Endothelial cell of umbilical vein (primary cell): ENCODE results near the gene BMPR2. TPM values are rescaled to one million over a fixed set of nuclear protein-coding genes. Genes with fewer than 3 reads are reported as not detected.

ENCODE experiments used
- BruUV-seq: library from RNA; stranded (reverse); fragments of 400-500 nt; replicated peaks from 2 replicates; lab custom pipeline; 2021; lab: Mats Ljungman, UMichigan
- CTCF ChIA-PET: fragments of 300-600, 350-600 bp; sonication (Branson Sonifier 250); formaldehyde crosslinking; loops from one replicate; lab custom pipeline; 2021; ENCODE audit warnings: antibody characterized with exemption, inconsistent platforms; lab: Charles Lee
- POLR2A ChIA-PET: fragments of 300-600, 350-600 bp; sonication (Branson Sonifier 250); formaldehyde crosslinking; loops from one replicate; lab custom pipeline; 2021; ENCODE audit warnings: antibody characterized with exemption, inconsistent platforms; lab: Charles Lee
- DNase-seq: peaks from one replicate; pipeline ENCODE4 v3.0.0-alpha.2; 2011; ENCODE audit warnings: low read depth, low spot score
- FAIRE-seq: peaks from 2 replicates; lab custom pipeline; 2011; peaks lifted over from hg19 to GRCh38; lab: Jason Lieb, UNC
- H2AFZ ChIP-seq: 2 replicates; pipeline ENCODE4 v1.6.0; 2012; ENCODE audit warnings: low read depth, low read length, control low read depth, inconsistent platforms
- H3K27ac ChIP-seq: 2 replicates; pipeline ENCODE4 v1.5.1; 2011; ENCODE audit warnings: low read depth, mild to moderate bottlenecking, control low read depth, low read length, moderate library complexity; ENCODE audit not compliant: insufficient read depth
- H3K27me3 ChIP-seq, 2 experiments: 2 replicates each; pipeline versions ENCODE4 v1.6.0 to v1.6.1; 2011; ENCODE audit warnings: low read length in 2 of 2, mixed read lengths in 1 of 2; ENCODE audit not compliant: control insufficient read depth in 2 of 2, insufficient read depth in 2 of 2
- H3K36me3 ChIP-seq, 2 experiments: 2 replicates in 1 of 2; 3 replicates in 1 of 2; pipeline ENCODE4 v1.5.1; 2011; ENCODE audit warnings: low read length in 2 of 2, mild to moderate bottlenecking in 1 of 2, moderate library complexity in 1 of 2; ENCODE audit not compliant: control insufficient read depth in 2 of 2, insufficient read depth in 2 of 2; ENCODE audit errors: extremely low read depth in 1 of 2
- H3K4me1 ChIP-seq: 3 replicates; pipeline ENCODE4 v1.5.1; 2011; ENCODE audit warnings: mild to moderate bottlenecking, low read length; ENCODE audit not compliant: control insufficient read depth, insufficient read depth; ENCODE audit errors: extremely low read depth
- H3K4me2 ChIP-seq: 2 replicates; pipeline ENCODE4 v1.6.1; 2011; ENCODE audit warnings: low read length, control low read depth, mixed read lengths; ENCODE audit not compliant: insufficient read depth
- H3K4me3 ChIP-seq, 3 experiments: fragments of 200-600 bp in 1 of 3; sonication (generic), shearing (Covaris generic) in 1 of 3; replicated peaks in 1 of 3; 2 replicates each; pipeline ENCODE4 v1.5.1; 2011 to 2016; ENCODE audit warnings: control low read depth in 3 of 3, low read length in 3 of 3, mild to moderate bottlenecking in 2 of 3, inconsistent platforms in 1 of 3, low read depth in 1 of 3, moderate library complexity in 1 of 3; ENCODE audit not compliant: insufficient read depth in 1 of 3
- H3K79me2 ChIP-seq: 2 replicates; pipeline ENCODE4 v1.6.0; 2012; ENCODE audit warnings: low read length, inconsistent platforms; ENCODE audit not compliant: control insufficient read depth, insufficient read depth
- H3K9ac ChIP-seq: replicated peaks from 2 replicates; pipeline ENCODE3; 2011; ENCODE audit warnings: low read length, control low read depth; ENCODE audit not compliant: insufficient read depth; ENCODE audit errors: extremely low read depth
- H3K9me1 ChIP-seq: replicated peaks from 3 replicates; pipeline ENCODE4 v1.6.0; 2011; ENCODE audit warnings: mild to moderate bottlenecking, low read length; ENCODE audit not compliant: control insufficient read depth, insufficient read depth; ENCODE audit errors: extremely low read depth
- H3K9me3 ChIP-seq: replicated peaks from 2 replicates; pipeline ENCODE4 v1.5.1; 2012; ENCODE audit warnings: low read length, inconsistent platforms; ENCODE audit not compliant: control insufficient read depth, insufficient read depth
- H4K20me1 ChIP-seq: replicated peaks from 2 replicates; pipeline ENCODE3; 2011; ENCODE audit warnings: mild to moderate bottlenecking, low read length; ENCODE audit not compliant: control insufficient read depth, insufficient read depth; ENCODE audit errors: extremely low read depth
- EZH2 ChIP-seq: IDR thresholded peaks from 2 replicates; pipeline ENCODE4 v1.6.1; 2012; ENCODE audit warnings: borderline replicate concordance, low read depth, mild to moderate bottlenecking, moderate library complexity, low read length, inconsistent platforms; ENCODE audit not compliant: severe bottlenecking
- FOS ChIP-seq: IDR thresholded peaks from 2 replicates; pipeline ENCODE4 v1.6.1; 2011; ENCODE audit warnings: mild to moderate bottlenecking, low read length, moderate library complexity, borderline replicate concordance; ENCODE audit not compliant: insufficient read depth
- GATA2 ChIP-seq: IDR thresholded peaks from 2 replicates; pipeline ENCODE4 v1.7.0; 2011; ENCODE audit warnings: low read depth, mild to moderate bottlenecking, moderate library complexity, mixed read lengths, low read length; ENCODE audit not compliant: insufficient read length, insufficient read depth
- JUN ChIP-seq: IDR thresholded peaks from 2 replicates; pipeline ENCODE4 v1.6.1; 2011; ENCODE audit warnings: borderline replicate concordance, low read depth; ENCODE audit not compliant: insufficient read length, insufficient read depth
- MAX ChIP-seq: IDR thresholded peaks from 2 replicates; pipeline ENCODE4 v1.6.1; 2011; ENCODE audit not compliant: insufficient read depth, insufficient read length
- MYC ChIP-seq: IDR thresholded peaks from one replicate; pipeline ENCODE4 v1.6.1; 2011; ENCODE audit warnings: mild to moderate bottlenecking, low read depth, low read length
- POLR2A ChIP-seq: IDR thresholded peaks from 2 replicates; pipeline ENCODE4 v1.6.1; 2012; ENCODE audit warnings: low read depth, mild to moderate bottlenecking, control low read depth, low read length
- POLR2AphosphoS5 ChIP-seq: IDR thresholded peaks from 2 replicates; pipeline ENCODE4 v1.6.1; 2012; ENCODE audit warnings: low read depth, mild to moderate bottlenecking, control low read depth, low read length, moderate library complexity; ENCODE audit not compliant: insufficient read depth
- dilution Hi-C: fragments of 300-500 bp; cut with MboI; formaldehyde crosslinking; loops from one replicate; pipeline ENCODE4 v1.15.0; 2019; ENCODE audit warnings: low sequenced_read_pairs; ENCODE audit not compliant: extremely low pct_ligation_motif_present
- intact Hi-C: fragments of 100-400 bp; cut with micrococcal nuclease; formaldehyde crosslinking; loops from one replicate; pipeline ENCODE4 v1.10.0; 2022
- polyA plus RNA-seq, 4 experiments: library from polyadenylated mRNA; depleted of rRNA in 3 of 4; stranded (reverse) in 3 of 4; unstranded in 1 of 4; fragments of >200 nt; gene quantifications; 2 replicates each; pipeline versions ENCODE4 v1.2.1 to v1.2.3, GENCODE V29; 2011 to 2012; ENCODE audit warnings: missing spikeins in 1 of 4
- total RNA-seq: library from RNA; stranded (reverse); gene quantifications from 2 replicates; pipeline ENCODE4 v1.2.3, GENCODE V29; 2021
- TF ChIP-seq, protein P1 (sequence below), 2 donors: IDR thresholded peaks; 1 replicate in 1 of 2; 2 replicates in 1 of 2; pipeline ENCODE4 v1.5.1; 2011; ENCODE audit warnings: low read length in 2 of 2, mild to moderate bottlenecking in 2 of 2, moderate library complexity in 2 of 2, control low read depth in 1 of 2, inconsistent platforms in 1 of 2, low read depth in 1 of 2; ENCODE audit not compliant: insufficient read depth in 1 of 2; ENCODE audit errors: extremely low read depth in 1 of 2

The BMPR2 gene
- total and polyA plus RNA-seq, 2 donors (not counting 3 experiments of a cell fraction or from before 2014, with no cell fraction given) = 35.8 to 113 TPM

DNA sequence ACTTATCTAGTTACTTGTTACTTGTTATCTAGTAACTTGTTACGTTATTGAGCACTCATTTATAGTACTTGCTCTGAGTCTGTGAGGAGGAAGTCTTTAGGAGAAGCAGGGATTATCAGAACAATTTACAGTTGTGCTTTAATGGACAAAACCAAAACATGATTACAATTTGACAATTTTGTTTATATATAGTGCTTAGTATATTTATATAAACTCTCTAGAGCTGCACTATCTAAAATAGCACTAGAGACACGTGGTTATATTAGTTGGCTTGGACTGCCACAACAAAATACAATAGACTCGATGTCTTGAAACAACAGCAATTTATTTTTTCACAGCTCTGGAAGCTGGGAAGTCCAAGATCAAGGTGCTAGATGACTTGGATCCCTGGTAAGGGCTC is 78.4 kb downstream of the BMPR2 start:
- H3K9me1 ChIP-seq = no peaks in the 10 kb centered on the region
- dilution Hi-C loops = no loop called here
- intact Hi-C loops = loop anchor here (2.0 kb wide), 1 partner anchor 14 kb away; no protein-coding TSS in a partner anchor
- TF ChIP-seq MYC (no peak), EZH2 (no peak), FOS (no peak), MAX (no peak), POLR2AphosphoS5 (no peak), JUN (no peak), GATA2 (no peak), POLR2A (no peak)
- TF ChIP-seq, protein P1, sequence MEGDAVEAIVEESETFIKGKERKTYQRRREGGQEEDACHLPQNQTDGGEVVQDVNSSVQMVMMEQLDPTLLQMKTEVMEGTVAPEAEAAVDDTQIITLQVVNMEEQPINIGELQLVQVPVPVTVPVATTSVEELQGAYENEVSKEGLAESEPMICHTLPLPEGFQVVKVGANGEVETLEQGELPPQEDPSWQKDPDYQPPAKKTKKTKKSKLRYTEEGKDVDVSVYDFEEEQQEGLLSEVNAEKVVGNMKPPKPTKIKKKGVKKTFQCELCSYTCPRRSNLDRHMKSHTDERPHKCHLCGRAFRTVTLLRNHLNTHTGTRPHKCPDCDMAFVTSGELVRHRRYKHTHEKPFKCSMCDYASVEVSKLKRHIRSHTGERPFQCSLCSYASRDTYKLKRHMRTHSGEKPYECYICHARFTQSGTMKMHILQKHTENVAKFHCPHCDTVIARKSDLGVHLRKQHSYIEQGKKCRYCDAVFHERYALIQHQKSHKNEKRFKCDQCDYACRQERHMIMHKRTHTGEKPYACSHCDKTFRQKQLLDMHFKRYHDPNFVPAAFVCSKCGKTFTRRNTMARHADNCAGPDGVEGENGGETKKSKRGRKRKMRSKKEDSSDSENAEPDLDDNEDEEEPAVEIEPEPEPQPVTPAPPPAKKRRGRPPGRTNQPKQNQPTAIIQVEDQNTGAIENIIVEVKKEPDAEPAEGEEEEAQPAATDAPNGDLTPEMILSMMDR (IDR thresholded peaks at IDR 0.05; ENCODE audit: extremely low read depth in 1 of 2, insufficient read depth in 1 of 2, low read depth in 1 of 2, low read length in 2 of 2) = no peak
- H3K36me3 ChIP-seq = no peaks in the 10 kb centered on the region
- peaks cover 3% of the 10 kb centered on the region for H4K20me1 ChIP-seq
- no peaks in the 10 kb centered on the region for H3K27me3 ChIP-seq
- no peak overlapping the region for H3K9ac ChIP-seq
- BruUV-seq = no TSS peak
- CTCF ChIA-PET = no interaction called here
- H3K4me1 ChIP-seq = no peaks in the 10 kb centered on the region
- no peak overlapping the region for H2AFZ ChIP-seq
- POLR2A ChIA-PET = no interaction called here
- no peaks in the 10 kb centered on the region for H3K9me3 ChIP-seq
- DNase-seq (no peak), FAIRE-seq (no peak)
- no peak overlapping the region for H3K4me3 ChIP-seq
- no peak overlapping the region for H3K4me2 ChIP-seq
- H3K27ac ChIP-seq = no peak overlapping the region
- H3K79me2 ChIP-seq = peaks cover 83% of the 10 kb centered on the region
